Adipose tissue (tissue), 3 donors: ENCODE measurements around the gene MKKS. TPM values are rescaled to one million over a fixed set of nuclear protein-coding genes. Genes with fewer than 3 reads are reported as not detected.

Experiments used
- H3K27ac ChIP-seq: one replicate; pipeline ENCODE4 v1.5.1; 2013; ENCODE audit warnings: low read depth, low read length
- WGBS, 3 donors: extraction: QIAGEN DNeasy Blood & Tissue Kit; methylation state at CpG; one replicate each; pipeline ENCODE4 v1.1.7; 2013; 5-methylcytosine and 5-hydroxymethylcytosine counted together
- polyA plus RNA-seq, 3 donors: library from polyadenylated mRNA; stranded (reverse); fragments of 200-250 nt; gene quantifications; one replicate each; pipeline ENCODE4 v1.2.3, GENCODE V29; 2013
- donor health status: healthy with polysubstance abuse.
- donor health status: Bipolar disorder and iron deficiency.
- donor health status: healthy.

The MKKS gene
- polyA plus RNA-seq, 3 donors: 7.4 to 12.8 (median 10.3) TPM

- no peak overlapping the region for H3K27ac ChIP-seq
- 74 to 84% (median 80%) methylated on average over 2 of the region's 2 CpGs for WGBS, 3 donors
Measured at GRCh38 chr20:10381477-10381876, 52.5 kb downstream of the MKKS start.

- 69 to 80% (median 78%) methylated on average over 7 of the region's 7 CpGs for WGBS, 3 donors
- no peak overlapping the region for H3K27ac ChIP-seq
Measured at GRCh38 chr20:10379761-10380160, 54.3 kb downstream of the MKKS start.

- WGBS, 3 donors: 87 to 93% (median 92%) methylated on average over 6 of the region's 6 CpGs
Measured at GRCh38 chr20:10376270-10377075, 57.5 kb downstream of the MKKS start.

GRCh38 chr20:10375191-10375590 lies 58.8 kb downstream of the MKKS start:
- WGBS, 3 donors: 72 to 79% (median 72%) methylated on average over 2 of the region's 2 CpGs
- H3K27ac ChIP-seq: no peak overlapping the region

More at GRCh38 chr20:10376270-10377075, 57.5 kb downstream of the MKKS start:
- H3K27ac ChIP-seq: no peak overlapping the region

- H3K27ac ChIP-seq: no peak overlapping the region
- 60 to 73% (median 73%) methylated on average over 2 of the region's 2 CpGs for WGBS, 3 donors
Measured at GRCh38 chr20:10374036-10374435, 60.0 kb downstream of the MKKS start.

GRCh38 chr20:10371467-10371866 lies 62.6 kb downstream of the MKKS start:
- H3K27ac ChIP-seq: no peak overlapping the region

- H3K27ac ChIP-seq: no peak overlapping the region
- WGBS, 3 donors: 37 to 74% (median 73%) methylated on average over 8 of the region's 8 CpGs
Measured at GRCh38 chr20:10370091-10370887, 63.7 kb downstream of the MKKS start.

GRCh38 chr20:10369723-10370090 lies 64.3 kb downstream of the MKKS start:
- H3K27ac ChIP-seq: no peak overlapping the region
- 24 to 56% (median 45%) methylated on average over 4 of the region's 4 CpGs for WGBS, 3 donors

- 93 to 96% (median 95%) methylated on average over 3 of the region's 3 CpGs for WGBS, 3 donors
- H3K27ac ChIP-seq: no peak overlapping the region
Measured at GRCh38 chr20:10368702-10369041, 65.3 kb downstream of the MKKS start.

GRCh38 chr20:10367943-10368701 lies 65.9 kb downstream of the MKKS start:
- WGBS, 3 donors: 94 to 96% (median 96%) methylated on average over 12 of the region's 12 CpGs
- H3K27ac ChIP-seq: no peak overlapping the region

- H3K27ac ChIP-seq: no peak overlapping the region
Measured at GRCh38 chr20:10367693-10367942, 66.4 kb downstream of the MKKS start.

GRCh38 chr20:10366898-10367692 lies 66.9 kb downstream of the MKKS start:
- H3K27ac ChIP-seq: no peak overlapping the region
- 69 to 83% (median 81%) methylated on average over 4 of the region's 4 CpGs for WGBS, 3 donors

- 88 to 97% (median 93%) methylated on average over 1 of the region's 1 CpG for WGBS, 3 donors
- no peak overlapping the region for H3K27ac ChIP-seq
Measured at GRCh38 chr20:10362674-10363073, 71.3 kb downstream of the MKKS start.

GRCh38 chr20:10360878-10361277 lies 73.1 kb downstream of the MKKS start:
- 89 to 96% (median 93%) methylated on average over 1 of the region's 1 CpG for WGBS, 3 donors
- H3K27ac ChIP-seq: no peak overlapping the region

- no peak overlapping the region for H3K27ac ChIP-seq
- 35 to 48% (median 45%) methylated on average over 2 of the region's 2 CpGs for WGBS, 3 donors
Measured at GRCh38 chr20:10359621-10360040, 74.4 kb downstream of the MKKS start.

GRCh38 chr20:10357974-10358373 lies 76.0 kb downstream of the MKKS start:
- H3K27ac ChIP-seq: no peak overlapping the region

GRCh38 chr20:10357061-10357708 lies 76.8 kb downstream of the MKKS start:
- 59 to 80% (median 67%) methylated on average over 8 of the region's 8 CpGs for whole genome bisulfite sequencing, 3 donors
- H3K27ac ChIP-seq: no peak overlapping the region

- 95 to 100% (median 96%) methylated on average over 1 of the region's 1 CpG for WGBS, 3 donors
- H3K27ac ChIP-seq: no peak overlapping the region
Measured at GRCh38 chr20:10356628-10357027, 77.4 kb downstream of the MKKS start.
